Measurements from ENCODE around the gene PPM1N.

PPM1N gene

DNA sequence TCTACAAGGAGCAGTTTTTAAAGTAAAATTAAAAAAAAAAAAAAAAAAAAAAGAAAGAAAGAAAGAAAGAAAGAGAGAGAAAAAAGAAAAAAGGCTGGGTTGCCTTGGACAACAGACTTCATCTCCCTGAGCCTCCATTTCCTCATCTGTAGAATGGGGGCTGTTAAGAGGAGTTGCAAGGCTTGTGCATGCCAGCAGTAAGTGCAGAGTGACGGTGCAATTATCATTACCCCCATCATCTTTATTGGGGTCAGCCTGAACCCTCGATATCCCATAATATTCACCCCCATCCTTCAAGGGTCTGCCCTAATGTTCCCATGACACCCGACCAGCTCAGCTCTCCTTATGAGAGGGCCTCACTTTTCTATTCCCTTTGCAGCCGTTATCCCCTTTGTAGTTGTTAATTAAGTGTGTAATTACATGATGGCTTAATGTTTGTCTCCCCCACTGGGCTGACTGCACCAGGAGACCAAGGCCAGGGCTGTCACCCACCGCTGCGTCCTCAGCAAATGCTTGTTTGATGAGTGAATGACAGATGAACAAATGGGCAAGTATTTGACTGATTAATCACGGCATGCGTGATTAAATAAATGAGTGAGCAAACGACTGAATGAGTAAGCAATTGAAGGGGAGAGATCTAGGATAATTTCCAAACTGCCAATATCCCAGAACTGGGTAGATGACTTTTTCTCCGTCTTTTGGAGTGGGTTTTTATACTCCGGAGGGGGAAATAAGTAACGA is 20.4 kb upstream of the PPM1N start:
- peaks cover 6% of the 10 kb centered on the region for H3K4me1 ChIP-seq
- H2AFZ ChIP-seq = peak overlapping the region; percentile 70
- peak overlapping the region; percentile 72 for H3K4me2 ChIP-seq (ENCODE audit: low read length)
- no peak overlapping the region for H3K9ac ChIP-seq
- TF ChIP-seq, protein P1, sequence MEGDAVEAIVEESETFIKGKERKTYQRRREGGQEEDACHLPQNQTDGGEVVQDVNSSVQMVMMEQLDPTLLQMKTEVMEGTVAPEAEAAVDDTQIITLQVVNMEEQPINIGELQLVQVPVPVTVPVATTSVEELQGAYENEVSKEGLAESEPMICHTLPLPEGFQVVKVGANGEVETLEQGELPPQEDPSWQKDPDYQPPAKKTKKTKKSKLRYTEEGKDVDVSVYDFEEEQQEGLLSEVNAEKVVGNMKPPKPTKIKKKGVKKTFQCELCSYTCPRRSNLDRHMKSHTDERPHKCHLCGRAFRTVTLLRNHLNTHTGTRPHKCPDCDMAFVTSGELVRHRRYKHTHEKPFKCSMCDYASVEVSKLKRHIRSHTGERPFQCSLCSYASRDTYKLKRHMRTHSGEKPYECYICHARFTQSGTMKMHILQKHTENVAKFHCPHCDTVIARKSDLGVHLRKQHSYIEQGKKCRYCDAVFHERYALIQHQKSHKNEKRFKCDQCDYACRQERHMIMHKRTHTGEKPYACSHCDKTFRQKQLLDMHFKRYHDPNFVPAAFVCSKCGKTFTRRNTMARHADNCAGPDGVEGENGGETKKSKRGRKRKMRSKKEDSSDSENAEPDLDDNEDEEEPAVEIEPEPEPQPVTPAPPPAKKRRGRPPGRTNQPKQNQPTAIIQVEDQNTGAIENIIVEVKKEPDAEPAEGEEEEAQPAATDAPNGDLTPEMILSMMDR (IDR thresholded peaks at IDR 0.05) = no peak
- no peaks in the 10 kb centered on the region for H3K79me2 ChIP-seq
- no peaks in the 10 kb centered on the region for H3K36me3 ChIP-seq (ENCODE audit: control insufficient read depth, insufficient read depth, low read length)
- H3K4me3 ChIP-seq (ENCODE audit: low read depth, low read length) = peak overlapping the region; percentile 77
- peak overlapping the region; percentile 98 for H3K27ac ChIP-seq
- H3K9me3 ChIP-seq (ENCODE audit: control insufficient read depth, low read length) = no peaks in the 10 kb centered on the region
- no peaks in the 10 kb centered on the region for H3K27me3 ChIP-seq (ENCODE audit: control insufficient read depth, insufficient read depth, low read length)

DNA sequence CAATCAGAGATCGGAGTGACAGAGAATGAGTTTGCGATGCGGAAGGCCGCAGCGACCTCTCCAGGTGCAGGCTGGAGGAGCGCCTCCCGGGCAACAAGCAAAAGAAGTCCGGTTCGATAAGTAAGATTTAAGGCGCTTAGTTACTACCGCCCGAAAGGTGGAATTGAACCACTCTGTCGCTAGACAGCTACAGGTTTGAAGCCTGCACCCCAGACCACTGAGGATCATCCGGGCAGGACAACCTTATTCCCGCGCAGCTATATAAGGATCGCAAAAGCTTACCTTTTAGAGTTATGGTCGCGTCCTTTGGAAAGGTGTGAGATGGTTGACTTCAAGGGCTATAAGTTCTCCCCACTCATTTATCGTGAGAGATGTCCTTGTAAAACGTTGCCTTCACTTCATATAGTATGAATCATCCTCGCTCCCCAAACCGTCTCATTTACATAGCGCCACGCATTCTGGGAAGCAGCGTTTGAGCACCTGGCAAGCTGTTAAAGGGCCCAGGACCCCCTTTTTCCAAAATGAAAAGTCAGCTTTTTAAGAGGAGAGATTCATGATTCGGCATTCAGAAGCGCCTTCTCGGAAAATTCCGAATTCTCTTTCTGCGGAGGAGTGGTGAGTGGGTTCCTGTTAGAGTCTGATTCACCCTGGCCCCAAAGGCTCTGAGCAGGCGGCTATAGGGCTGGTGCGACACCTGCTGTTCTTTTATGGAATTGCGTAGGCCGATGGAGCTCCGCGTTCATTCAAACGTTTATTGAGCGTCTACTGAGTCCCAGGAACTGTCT is 19.6 kb upstream of the PPM1N start:
- H3K9me3 ChIP-seq (ENCODE audit: control insufficient read depth, low read length) = no peaks in the 10 kb centered on the region
- no peaks in the 10 kb centered on the region for H3K27me3 ChIP-seq (ENCODE audit: control insufficient read depth, insufficient read depth, low read length)
- no peaks in the 10 kb centered on the region for H3K36me3 ChIP-seq (ENCODE audit: control insufficient read depth, insufficient read depth, low read length)
- TF ChIP-seq, protein P1 (IDR thresholded peaks at IDR 0.05) = peak; percentile 98
- H2AFZ ChIP-seq = peak overlapping the region; percentile 93
- H3K4me3 ChIP-seq (ENCODE audit: low read depth, low read length) = peak overlapping the region; percentile 77
- H3K4me1 ChIP-seq = peaks cover 3% of the 10 kb centered on the region
- peak overlapping the region; percentile 98 for H3K27ac ChIP-seq
- H3K79me2 ChIP-seq = no peaks in the 10 kb centered on the region
- H3K4me2 ChIP-seq (ENCODE audit: low read length) = peak overlapping the region; percentile 72
- peak overlapping the region; percentile 58 for H3K9ac ChIP-seq

DNA sequence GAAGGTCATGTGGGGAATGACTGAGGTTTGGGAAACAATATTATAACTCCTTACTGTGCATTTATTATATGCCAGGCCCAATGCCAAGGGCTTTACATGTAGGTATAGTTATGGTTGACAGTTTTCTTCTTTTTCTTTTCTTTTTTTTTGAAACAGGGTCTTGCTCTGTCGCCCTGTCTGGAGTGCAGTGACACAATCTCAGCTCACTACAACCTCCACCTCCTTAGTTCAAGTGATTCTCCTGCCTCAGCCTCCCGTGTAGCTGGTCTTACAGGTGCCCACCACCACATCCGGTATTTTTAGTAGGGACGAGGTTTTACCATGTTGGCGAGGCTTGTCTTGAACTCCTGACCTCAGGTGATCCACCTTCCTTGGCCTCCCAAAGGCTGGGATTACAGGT is 15.2 kb upstream of the PPM1N start:
- TF ChIP-seq, protein P1 (IDR thresholded peaks at IDR 0.05) = no peak
- no peak overlapping the region for H3K4me3 ChIP-seq (ENCODE audit: low read depth, low read length)

DNA sequence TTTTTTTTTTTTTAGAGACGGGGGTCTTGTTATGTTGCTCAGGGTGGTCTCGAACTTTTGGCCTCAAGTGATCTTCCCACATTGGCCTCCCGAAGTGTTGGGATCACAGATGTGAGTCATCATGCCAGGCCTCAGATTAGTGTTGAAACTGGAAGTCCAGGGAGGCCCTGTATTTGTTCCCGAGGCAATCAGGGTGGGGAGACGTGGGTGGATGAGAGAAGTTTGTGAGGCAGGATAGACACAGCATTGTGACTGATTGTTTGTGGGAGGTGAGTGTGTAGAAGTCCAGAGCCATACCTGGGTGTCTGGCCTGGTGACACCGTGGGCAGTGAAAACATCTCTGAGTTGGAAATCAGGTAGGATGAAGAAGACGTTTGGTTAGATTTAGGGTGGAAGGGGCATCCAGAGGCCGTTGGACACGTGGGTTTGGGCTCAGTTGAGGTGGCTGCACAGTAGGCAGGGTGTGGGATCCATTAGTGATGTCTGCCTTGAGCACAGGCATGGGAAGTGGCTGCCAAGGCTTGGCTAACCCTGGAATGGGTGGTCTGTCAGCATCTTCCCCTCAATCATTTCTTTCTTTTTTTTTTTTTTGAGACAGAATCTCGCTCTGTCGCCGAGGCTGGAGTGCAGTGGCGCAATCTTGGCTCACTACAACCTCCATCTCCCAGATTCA is 13.8 kb upstream of the PPM1N start:
- H2AFZ ChIP-seq = peak overlapping the region; percentile 97
- no peak overlapping the region for H3K4me3 ChIP-seq (ENCODE audit: low read depth, low read length)
- H3K4me1 ChIP-seq = peaks cover 3% of the 10 kb centered on the region
- no peaks in the 10 kb centered on the region for H3K79me2 ChIP-seq
- H3K27me3 ChIP-seq (ENCODE audit: control insufficient read depth, insufficient read depth, low read length) = no peaks in the 10 kb centered on the region
- no peak overlapping the region for H3K9ac ChIP-seq
- TF ChIP-seq, protein P1 (IDR thresholded peaks at IDR 0.05) = no peak
- H3K4me2 ChIP-seq (ENCODE audit: low read length) = no peak overlapping the region
- H3K27ac ChIP-seq = no peak overlapping the region
- H3K9me3 ChIP-seq (ENCODE audit: control insufficient read depth, low read length) = no peaks in the 10 kb centered on the region
- H3K36me3 ChIP-seq (ENCODE audit: control insufficient read depth, insufficient read depth, low read length) = no peaks in the 10 kb centered on the region

More for the DNA sequence above, 15.2 kb upstream of the PPM1N start:
- H2AFZ ChIP-seq = no peak overlapping the region
- no peaks in the 10 kb centered on the region for H3K36me3 ChIP-seq (ENCODE audit: control insufficient read depth, insufficient read depth, low read length)
- no peak overlapping the region for H3K27ac ChIP-seq
- no peaks in the 10 kb centered on the region for H3K79me2 ChIP-seq
- H3K27me3 ChIP-seq (ENCODE audit: control insufficient read depth, insufficient read depth, low read length) = no peaks in the 10 kb centered on the region
- no peaks in the 10 kb centered on the region for H3K9me3 ChIP-seq (ENCODE audit: control insufficient read depth, low read length)
- H3K9ac ChIP-seq = no peak overlapping the region
- peaks cover 5% of the 10 kb centered on the region for H3K4me1 ChIP-seq
- no peak overlapping the region for H3K4me2 ChIP-seq (ENCODE audit: low read length)

Data from parathyroid adenoma (tissue), 2 donors.